Jurkat, Clone E6-1 (cell line): ENCODE results near the gene TMEM30B.

Experiments used
- DNase-seq: peaks from one replicate; pipeline ENCODE4 v3.0.0-alpha.2; 2011; ENCODE audit warnings: low read depth, low spot score
- H3K4me3 ChIP-seq: 2 replicates; pipeline ENCODE4 v1.5.1; 2011; ENCODE audit warnings: mild to moderate bottlenecking, low read length, control low read depth, moderate library complexity

The TMEM30B gene

DNA sequence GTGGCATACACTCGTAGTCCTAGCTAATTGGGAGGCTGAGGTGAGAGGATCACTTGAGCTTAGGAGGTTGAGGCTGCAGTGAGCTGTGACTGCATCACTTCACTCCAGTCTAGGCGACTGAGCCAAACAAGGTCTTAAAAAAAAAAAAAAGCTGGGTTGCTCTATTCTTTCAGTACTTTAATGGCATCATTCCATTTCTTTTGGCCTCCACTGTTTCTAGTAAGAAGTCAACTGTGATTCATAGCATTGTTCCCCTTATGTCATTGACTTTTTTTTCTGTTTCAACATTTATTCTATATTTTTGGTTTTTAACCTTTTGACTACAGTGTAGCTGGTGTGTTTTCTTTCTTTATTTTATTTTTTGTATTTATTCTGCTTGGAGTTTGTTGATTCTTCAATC, 23.6 kb upstream of the TMEM30B start:
- no peak for DNase-seq
- H3K4me3 ChIP-seq: no peak overlapping the region

DNA sequence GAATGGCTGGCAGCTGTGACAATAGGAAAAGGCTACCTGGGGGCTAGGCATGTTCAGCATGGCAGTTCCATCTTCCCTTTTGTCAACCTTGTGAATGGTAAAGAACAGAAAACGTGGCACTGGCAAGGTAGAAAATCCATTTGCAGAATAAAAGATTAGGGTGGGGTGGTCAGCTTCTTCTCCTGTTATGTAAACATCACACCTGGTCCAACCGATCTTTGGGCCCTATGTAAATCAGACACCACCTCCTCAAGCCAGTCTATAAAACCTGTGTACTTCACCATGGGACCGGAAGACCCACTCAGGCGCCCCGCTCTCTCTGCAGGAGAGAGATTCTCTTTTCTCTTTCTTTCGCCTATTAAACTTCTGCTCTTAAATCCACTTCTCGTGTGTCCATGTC, 19.6 kb upstream of the TMEM30B start:
- H3K4me3 ChIP-seq: no peak overlapping the region
- DNase-seq: no peak

- DNase-seq: no peak
- no peak overlapping the region for H3K4me3 ChIP-seq
These were observed 19.1 kb upstream of the TMEM30B start for GRCh38 chr14:61300209-61300608.

GRCh38 chr14:61298824-61299223, 17.7 kb upstream of the TMEM30B start:
- H3K4me3 ChIP-seq: no peak overlapping the region
- DNase-seq: peak; percentile 82

DNA sequence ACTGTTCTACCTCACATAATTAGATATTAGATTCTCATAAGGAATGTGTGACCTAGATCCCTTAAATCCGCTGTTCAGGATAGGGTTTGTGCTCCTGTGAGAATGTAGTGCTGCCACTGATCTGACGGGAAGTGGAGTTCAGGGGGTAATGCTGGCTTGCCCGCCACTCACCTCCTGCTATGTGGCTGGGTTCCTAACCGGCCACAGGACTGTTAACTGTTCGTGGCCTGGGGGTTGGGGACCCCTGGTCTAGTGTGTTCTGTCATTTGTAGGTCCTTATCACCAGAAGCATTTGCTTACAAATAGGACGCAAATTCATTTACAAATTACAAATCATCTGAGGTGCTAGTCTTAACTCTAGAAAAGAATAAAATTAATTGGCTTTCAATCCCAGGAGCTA, 16.4 kb upstream of the TMEM30B start:
- no peak for DNase-seq
- H3K4me3 ChIP-seq: no peak overlapping the region

DNA sequence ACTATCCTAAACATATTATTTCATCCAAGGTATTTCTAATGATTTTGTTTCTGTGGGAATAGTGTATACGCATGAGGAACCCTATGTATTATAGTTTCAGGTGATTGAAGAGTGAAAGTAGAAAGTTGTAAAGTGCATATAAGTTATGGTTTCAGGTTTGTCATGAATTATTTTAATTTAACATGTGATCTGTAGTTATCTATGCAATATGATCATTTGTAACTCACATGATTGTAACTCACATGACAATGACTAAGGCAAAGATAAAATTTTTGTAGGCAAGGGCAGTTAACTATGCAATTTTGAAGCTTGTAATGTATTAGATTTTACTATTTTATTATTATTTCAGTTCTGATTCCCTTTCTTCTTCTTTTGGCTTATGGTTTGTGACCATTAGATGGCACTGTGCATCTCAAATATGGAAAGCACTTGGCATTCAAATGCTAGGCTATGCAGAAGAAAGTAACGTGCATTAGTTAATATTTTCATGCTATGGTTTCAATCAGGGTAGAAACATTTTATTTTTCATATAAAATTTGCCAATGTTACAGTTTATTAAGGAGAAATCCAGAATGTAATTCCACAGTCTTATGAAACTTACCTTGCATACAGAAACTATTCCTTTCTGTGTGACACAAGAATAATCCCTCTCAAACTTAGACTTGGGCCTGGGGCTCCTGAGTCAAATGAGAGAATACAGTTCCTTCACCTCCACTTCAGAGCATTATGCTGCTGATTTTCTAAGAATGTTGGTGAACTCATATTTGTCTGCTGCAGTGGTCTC, 15.8 kb upstream of the TMEM30B start:
- H3K4me3 ChIP-seq: no peak overlapping the region
- DNase-seq: peak; percentile 65

- H3K4me3 ChIP-seq: no peak overlapping the region
- peak; percentile 32 for DNase-seq
These were observed 15.0 kb upstream of the TMEM30B start for GRCh38 chr14:61296151-61296550.

DNA sequence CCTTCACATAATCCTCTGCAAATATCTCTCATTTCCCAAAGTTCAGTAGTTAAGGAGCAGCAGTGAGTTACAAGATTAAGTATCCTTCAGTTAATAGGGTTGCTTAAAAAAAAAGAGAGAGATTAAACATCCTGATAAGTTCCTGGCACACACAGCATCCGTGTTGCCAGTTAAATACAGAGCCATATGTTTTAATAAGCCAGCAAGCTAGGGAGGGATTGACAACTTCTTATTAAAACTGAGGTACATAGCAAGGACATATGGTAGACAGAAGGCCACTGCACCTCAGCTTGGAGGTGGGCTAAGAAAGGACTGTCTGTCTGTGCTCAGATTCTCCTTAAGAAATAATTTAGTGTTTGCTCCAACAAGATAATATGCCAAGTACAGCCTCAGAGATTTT, 9.6 kb upstream of the TMEM30B start:
- no peak overlapping the region for H3K4me3 ChIP-seq
- DNase-seq: no peak

DNA sequence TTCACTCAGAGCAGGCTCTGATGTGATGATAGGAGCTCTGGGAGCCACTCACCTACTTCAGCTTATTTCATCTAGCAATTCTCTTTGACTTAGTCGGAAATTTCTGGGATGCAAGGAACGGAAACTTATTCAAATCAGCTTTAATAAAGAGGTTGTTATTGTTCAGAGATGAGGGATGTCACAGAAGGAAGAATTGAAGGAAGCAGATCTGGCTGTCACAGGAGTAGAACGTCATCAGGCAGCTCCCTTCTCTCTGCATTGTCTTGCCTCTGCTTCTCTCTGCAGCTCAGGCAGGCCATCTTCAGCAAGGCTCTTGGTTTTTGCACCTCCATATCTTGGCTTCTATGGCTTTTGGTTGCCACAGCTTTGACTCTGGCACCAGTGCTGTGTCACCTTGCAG, 7.6 kb upstream of the TMEM30B start:
- H3K4me3 ChIP-seq: no peak overlapping the region
- no peak for DNase-seq

DNA sequence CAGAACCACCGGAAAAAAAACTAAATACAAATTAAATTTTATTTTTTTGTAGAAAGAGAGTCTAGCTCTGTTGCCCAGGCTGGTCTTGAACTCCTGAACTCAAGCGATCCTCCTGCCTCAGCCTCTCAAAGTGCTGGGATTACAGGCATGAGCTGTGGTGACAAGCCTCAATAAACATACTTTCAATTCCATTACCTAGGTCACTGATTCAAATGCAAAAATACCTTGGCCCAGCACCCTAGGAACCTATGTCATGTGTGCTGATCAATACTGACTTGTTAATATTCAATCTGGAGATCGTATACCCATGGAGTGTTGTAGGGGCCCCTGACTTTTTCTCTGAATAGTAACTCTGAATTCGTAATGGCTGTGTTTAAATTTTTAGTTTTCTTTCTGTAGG, 7.1 kb upstream of the TMEM30B start:
- no peak for DNase-seq
- H3K4me3 ChIP-seq: no peak overlapping the region

DNA sequence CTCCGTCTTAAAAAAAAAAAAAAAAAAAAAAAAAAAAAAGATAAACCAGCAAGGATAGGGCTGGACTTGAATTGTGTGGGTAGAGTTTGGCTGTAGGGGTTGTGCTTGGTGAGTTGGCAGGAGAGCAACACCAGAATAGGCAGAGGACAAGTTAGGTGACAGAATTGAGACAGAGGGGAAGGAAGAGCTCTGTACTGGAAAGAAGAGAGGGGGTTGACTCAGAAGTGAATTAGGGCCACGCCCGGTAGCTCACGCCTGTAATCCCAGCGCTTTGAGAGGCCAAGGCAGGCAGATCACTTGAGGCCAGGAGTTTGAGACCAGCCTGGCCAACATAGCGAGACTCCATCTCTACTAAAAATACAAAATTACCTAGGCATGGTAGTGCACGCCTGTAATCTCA, 6.1 kb upstream of the TMEM30B start:
- DNase-seq: no peak
- no peak overlapping the region for H3K4me3 ChIP-seq

DNA sequence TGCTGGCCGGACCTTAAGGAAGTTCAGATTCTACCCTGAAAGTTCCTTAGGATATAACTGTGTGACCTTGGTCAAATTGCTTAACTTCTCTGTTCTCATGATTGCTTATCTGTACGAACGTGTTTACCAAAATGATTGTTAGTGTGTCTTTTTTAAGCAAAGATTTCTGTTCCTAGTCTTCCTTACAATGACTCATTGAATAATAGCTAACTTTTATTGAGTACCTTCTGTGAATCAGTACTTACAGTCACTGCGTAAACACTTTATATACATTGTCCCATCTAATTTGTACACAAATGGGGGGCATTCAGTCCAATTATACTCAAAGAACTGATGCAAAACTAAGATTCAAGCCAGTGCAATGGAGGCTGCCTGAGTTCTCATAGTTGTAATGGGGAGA, 4.2 kb upstream of the TMEM30B start:
- H3K4me3 ChIP-seq: no peak overlapping the region
- DNase-seq: no peak

- H3K4me3 ChIP-seq: no peak overlapping the region; the same call in 1 of the 2 replicates
- DNase-seq: peak; percentile 41
These were observed 2.9 kb upstream of the TMEM30B start for GRCh38 chr14:61284001-61284400.

DNA sequence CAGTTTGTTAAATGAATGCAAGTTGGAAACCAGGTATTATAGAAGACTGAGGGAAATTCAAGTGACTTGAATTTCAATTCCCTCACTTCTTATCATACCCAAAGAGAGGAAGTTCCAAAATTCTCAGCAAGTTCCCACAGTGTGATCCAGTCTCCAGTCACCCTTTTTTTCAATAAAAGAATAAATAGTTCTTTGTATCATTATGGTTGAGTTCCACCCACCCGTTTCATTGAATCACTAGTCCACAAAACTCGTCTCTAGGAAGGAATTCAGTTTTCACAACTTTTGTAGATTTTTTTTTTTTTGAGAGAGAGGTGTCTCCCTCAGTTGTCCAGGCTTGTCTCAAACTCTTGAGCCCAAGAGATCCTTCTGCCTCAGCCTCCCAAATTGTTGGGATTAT, 1.6 kb upstream of the TMEM30B start:
- H3K4me3 ChIP-seq: no peak overlapping the region
- DNase-seq: no peak

GRCh38 chr14:61281948-61282275, 774 bp upstream of the TMEM30B start:
- no peak overlapping the region for H3K4me3 ChIP-seq
- DNase-seq: no peak

DNA sequence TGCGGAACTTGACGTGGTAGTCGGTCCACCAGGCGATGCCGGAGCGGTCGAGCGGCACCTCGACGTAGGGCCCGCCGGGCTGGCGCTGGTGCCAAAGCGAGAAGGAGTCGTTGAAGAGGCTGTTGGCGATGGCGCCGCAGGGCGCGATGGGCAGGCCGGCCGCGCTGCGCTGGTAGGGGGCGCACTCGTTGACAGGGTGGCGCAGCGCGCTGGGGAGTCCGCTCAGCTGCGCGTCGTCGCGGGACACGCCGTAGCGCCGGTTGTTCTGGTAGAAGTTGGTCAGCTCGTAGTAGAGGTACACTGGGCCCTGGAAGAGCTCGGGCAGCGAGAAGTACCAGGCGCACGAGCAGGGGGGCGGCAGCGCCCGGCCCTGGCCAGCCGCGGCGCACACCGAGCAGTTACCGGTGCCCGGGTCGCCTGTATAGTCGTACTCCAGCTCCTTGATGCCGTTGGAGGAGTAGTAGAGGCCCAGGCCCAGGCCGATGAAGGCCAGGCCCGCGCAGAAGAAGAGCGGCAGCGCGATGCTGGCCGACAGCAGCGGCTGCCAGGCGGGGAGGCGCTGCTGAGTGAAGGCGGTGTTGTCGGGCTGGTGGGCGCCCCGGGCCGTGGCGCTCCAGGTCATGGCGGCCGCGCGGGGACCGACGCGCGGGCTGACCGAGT, 482 bp downstream of the TMEM30B start:
- no peak overlapping the region for H3K4me3 ChIP-seq
- DNase-seq: no peak

GRCh38 chr14:61280092-61280525, 1.0 kb downstream of the TMEM30B start:
- no peak for DNase-seq
- no peak overlapping the region for H3K4me3 ChIP-seq

- DNase-seq: no peak
- no peak overlapping the region for H3K4me3 ChIP-seq
These were observed 2.1 kb downstream of the TMEM30B start for GRCh38 chr14:61279082-61279481.

GRCh38 chr14:61277784-61278183, 3.4 kb downstream of the TMEM30B start:
- no peak overlapping the region for H3K4me3 ChIP-seq
- no peak for DNase-seq

DNA sequence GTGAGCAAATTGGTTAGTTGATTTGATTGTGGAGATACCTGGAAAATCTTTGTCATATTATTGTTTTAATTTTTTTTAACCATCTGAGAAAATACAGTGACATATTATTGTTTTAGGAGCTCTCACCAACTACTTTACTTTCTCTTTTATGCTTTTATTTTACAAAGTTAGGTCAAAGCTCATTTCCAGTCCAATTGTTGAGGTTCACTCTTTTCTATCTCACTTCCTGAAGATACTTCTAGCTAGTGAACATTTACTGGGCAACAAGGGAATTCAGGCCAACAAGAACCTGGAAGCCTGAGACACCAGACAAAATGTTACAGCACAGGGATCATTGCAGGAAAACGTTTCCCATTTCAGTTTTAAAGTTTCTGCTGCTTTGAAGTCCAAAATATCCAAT, 3.9 kb downstream of the TMEM30B start:
- DNase-seq: no peak
- no peak overlapping the region for H3K4me3 ChIP-seq

GRCh38 chr14:61271552-61271951, 9.6 kb downstream of the TMEM30B start:
- no peak for DNase-seq
- no peak overlapping the region for H3K4me3 ChIP-seq
